NCI-H526 treated with DMSO at 0.1 percent for 48 hours (cell line): Measurements from ENCODE around the gene SUPT20H.

Experiments used
- DNase-seq: peaks from one replicate; lab custom pipeline; 2025; lab: John Stamatoyannopoulos, UW

Gene SUPT20H

DNA sequence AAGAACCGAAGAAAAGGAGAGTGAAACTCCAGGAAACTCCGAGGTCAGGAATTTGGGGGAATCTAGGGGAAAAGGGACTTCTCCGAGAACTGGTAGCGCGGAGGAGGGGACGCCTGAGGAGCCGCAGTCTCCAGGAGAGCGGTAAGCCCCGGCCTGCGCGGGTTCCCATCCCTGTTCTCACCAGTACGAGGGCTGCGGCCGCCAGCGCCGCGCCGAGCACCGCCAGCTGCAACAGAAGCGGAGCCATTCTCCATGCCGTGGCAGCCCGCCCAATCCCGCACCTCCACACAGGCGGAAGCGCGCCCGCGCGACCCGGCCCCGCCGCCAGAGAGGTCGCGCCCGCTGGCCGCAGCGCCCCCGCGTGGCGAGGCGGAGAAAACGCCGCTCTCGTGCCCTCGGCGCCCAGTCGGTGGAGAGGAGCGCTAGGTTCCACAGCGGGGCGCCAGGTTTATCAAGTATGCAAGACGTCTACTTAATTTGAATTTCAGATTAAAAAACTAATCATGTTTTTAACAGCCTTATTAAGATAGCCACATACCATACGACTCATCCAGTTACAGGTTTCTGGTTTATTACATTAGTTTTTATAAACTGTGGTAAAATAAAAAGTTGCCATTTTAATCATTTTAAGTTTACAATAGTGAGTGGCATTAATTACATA, 60.3 kb downstream of the SUPT20H start, which contains the start of gene ALG5:
Gene ALG5 (minus strand): TSS at position 287 of the 661 bp plus-strand sequence. CDS start 40 bp downstream, at position 247.
- DNase-seq, result peak; percentile 89

DNA sequence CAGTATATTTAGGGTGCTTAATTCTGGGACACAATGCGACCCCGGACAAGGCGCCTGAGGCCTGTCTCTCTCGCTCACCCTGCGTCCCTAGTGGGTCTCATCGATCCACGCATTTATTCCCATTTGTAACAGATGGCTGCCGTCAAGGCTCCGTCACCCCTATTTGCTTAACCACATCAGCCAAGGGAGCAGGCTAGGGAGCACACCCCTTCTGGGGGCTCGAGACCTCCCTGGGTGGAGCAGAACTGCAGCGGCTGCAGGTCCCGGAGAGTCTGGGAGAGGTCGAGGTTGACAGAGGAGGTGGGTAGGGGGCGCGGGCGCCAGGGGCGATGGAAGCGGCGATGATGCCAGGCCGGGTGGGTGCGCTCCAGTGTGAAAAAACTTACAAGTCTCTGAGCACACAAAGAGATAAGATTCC, 60.9 kb downstream of the SUPT20H start:
- no peak for DNase-seq

DNA sequence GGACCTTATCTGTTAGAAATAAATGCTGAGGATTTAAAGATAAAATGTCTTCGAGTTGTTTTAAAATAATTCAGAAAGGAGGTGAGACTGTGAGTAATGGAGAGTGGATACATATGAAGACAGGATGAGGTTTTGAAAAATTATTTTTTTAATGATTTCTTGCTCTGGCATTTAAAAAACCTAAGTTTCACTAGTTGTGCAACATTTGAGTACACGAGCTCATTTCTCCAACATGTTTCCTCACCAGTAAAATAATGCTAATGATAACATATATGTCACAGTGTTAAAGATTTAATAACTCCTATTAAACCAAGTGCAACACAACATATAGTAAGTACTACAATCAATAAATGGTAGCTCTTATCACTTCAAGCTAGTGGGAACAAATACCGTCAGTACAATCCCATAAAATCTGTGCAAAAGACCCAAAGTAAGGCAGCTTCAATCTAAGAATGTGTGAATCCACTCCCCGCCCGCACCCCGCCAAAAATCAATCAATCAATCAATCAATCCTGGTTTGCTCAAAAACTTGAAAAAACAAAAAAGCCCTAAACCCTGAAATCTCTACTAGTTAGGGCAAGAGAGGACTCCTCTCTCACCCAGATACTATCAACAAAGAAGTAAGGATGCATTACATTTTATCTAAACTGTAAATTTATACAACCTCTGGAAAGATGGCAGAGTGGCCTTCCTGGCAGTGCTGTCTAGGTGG, 61.6 kb downstream of the SUPT20H start:
- DNase-seq, result no peak

DNA sequence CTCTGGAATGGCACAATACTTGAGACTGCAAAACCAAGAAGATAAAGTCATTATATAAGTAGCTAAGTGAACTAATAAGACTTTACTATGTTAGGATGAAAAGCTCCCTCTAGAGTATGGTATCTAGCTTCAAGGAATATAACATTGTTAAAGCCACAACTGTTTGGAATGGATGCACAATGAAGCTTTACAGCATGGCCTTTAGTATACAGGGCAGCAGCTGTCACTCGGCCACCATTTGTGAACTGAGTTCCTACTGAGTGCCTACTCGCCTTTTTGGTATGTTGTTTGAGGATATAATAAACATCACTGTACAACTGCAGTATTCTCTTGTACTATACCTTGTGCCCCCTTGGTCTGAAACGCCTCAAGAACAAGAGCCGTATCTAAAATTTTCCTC, 67.1 kb downstream of the SUPT20H start:
- no peak for DNase-seq

DNA sequence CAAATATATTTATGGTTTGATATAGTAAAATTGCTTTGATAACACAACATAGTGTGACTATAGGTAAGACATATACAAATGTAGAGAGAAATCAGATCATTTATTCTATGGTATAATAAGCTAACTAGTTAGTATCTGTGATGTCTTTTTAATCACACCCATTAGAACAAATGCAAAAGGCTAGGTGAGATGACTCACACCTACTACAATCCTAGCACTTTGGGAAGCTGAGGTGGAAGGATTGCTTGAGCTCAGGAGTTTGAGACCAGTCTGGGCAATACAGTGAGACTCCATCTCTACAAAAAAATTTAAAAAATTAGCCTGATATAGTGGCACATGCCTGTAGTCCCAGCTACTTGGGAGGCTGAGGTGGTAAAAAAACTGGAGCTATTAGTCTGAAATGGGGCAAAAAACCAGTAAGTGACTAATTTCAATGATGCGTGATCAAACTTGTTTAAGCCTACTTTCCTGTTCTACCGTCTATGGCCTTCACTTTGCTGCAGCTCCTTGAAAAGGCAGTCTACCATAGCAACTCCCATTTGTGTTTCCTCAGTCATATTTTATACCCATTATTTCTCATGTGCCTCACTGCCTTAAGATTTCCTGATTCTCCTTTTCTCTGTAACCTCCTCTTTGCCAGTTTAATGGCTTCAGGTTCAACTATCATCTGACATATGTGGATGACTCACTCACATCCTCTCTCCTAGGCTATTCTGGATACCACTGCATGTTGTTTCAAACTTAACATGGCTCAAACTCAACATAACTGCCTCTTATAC, 72.8 kb downstream of the SUPT20H start:
- no peak for DNase-seq

DNA sequence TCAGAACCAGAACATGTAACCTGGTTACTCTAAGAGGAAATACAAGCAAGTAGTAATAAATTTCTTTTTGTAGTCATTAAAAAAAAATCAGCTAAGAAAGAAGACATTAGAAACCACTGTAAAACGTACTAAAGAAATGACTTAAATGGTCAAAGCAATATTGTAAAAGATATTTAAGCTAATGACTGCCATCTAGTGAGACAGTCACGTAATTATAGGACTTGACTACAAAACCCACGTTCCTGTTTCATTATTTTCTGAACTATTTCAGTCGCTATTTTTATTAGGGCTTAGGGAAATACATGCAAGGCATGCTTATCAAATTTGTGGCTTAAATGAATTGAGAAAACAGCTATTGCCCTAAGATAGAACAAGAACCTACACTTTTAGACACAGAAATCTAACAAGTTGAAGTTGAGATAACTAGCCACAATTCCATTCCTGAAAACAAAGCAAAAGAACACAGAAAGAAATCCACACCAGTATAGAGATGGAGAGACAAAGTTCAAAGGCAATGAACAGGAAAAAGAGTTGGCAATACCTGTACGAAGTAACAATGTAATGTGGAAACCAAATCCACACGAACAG, 78.2 kb downstream of the SUPT20H start:
- DNase-seq, result peak; percentile 71

DNA sequence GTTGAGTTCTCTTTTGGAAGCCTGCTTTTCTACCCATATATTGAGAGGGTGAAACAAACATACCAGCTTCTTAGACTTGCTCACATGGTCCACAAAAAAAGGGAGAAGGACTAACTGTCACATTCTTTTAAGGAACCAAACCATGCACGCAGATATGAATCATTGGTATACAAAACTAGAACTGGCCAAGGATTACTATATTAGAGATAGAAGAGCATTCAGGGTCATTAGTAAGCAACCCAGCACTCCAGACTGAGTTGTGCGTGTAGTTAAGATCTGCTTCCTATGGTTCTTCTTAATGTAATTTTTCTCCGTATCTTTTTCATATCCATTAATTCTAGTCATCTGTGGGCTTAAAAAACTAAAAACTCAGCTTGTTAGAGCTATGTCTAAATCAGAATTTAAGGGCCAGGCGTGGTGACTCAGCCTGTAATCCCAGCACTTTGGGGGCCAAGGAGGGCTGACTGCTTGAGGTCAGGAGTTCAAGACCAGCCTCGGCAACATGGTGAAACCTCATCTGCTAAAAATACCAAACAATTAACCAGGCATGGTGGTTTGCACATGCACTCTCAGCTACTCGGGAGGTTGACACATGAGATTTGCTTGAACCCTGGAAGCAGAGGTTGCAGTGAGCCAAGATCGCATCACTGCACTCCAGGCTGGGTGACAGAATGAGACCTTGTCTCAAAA, 80.0 kb downstream of the SUPT20H start:
- DNase-seq, result no peak

DNA sequence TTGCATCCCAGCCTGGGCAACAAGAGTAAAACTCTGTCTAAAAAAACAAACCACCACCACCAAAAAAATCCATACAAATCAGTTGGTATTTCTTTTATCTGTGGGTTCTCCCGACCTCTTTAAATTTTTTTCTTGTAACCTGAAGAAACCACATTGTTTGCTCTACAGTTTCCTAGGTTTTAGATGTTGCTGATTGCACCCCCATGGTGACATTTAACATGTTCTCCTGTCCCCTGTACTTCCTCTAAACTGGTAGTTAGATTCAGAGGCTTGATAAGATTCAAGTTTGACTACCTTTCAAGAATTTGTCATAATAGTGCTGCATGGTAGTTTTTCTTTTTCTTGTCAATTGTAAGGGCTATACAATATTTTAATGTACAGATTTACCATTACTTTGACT, 84.3 kb downstream of the SUPT20H start:
- no peak for DNase-seq

DNA sequence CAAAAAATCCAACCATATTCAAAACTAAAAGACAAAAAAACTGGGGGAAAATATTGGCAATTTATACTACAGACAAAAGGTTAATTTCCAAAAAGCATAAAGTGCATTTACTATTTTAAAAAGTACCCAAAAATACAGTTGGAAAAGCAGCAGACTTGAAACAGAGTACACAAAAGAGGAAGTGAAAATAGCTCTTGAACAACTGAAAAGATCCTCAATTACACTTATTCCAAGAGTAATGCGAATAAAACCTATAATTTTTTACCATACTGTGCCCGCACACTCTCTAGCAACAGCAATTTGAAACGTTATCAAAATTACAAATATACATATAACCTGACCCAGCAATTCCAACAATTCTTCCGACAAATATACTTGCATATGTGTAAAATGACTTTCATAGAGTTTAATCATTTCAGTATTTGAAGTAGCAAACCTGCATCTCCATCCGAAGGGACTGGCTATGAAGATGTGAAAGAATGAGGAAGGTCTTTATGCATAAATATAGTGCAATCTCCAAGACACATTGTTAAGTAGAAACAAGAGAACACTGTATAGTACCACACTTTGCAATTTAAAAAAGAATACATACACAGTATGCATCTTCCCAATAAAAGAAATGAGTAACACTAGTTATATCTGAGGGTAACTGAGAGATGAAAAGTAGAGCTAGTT, 85.7 kb downstream of the SUPT20H start:
- DNase-seq, result no peak

DNA sequence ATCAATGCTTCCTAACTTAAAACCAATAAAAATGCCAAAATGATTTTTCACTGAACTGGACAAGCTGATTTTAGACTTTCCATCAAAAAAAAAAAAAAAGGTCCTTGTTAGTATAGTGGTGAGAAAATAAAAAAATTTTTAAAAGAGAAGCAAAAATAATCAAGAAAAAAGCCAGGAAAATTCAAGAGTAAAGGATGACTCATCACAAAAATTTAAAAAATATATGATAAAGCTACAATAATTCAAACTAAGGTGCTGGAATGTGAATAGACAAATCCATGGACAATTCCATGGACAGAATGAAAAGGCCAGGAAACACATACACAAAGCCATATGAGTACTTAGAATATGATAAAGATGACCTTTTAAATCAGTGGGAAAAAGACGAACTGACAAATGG, 86.5 kb downstream of the SUPT20H start:
- DNase-seq, result no peak

DNA sequence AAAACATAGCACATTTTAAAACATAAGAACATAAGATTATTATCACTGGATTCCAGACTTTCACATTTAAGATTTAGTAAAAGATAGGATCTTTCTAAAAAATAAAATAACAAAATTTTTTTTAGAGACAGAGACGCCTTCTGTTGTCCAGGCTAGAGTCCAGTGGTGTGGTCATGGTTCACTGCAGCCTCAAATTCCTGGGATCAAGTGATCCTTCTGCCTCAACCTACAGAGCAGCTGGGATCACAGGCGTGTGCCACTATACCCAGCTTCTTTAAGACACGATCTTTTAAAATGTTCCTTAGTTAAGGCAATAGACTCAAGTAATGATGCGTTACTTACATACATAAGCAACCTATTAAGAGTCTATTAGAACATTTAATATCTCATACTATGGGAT, 93.1 kb downstream of the SUPT20H start:
- no peak for DNase-seq

DNA sequence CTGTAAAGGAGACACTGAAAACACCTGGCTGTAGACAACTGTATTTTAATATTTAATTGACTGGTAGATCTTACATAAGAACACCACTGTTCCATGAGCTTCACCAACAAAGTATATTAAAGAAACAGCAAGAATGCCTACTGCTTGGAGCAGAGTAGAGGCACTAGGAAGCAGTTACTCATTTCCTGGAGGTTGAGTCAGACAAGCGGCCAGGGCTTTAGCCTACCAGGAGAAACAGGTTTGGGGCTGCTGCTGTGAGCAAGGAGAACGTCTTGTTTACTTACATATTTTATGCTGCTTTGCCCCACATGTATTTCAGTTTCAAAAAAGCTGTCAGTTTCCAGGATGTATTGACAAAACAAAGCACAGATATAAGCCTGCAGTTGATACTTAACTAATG, 93.7 kb downstream of the SUPT20H start:
- DNase-seq, result no peak

DNA sequence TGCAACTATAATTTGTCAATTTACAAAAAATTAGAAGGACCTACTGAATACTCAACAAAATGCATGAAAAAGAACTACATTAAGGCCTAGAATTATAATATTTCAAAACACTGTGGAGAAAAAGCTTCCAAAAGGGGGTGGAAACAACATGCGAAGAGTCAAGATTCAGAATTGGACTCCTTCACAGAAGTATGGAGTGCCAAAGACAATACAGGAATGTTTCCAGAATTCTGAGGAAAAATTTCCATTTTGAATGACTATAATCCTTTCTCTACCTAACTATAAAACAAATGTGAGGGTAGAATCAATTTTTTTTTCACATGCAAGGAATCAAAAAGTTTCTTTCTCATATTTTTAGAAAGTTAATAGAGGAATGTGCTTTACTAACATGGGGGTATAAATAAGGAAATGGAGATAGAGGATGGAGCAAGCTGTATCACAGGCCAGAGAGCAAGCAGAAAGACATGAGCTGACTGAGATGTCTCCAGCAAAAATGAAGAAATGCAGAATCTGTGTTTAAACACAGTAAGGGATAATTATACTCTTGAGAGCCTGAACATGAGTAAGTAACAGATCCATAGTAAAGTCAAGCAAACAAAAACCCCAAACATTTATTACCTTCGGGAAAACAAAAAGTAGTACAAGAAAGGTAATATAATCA, 99.9 kb downstream of the SUPT20H start:
- no peak for DNase-seq
